Activated naive CD8-positive, alpha-beta T cell (primary cell): ENCODE measurements around the gene COMMD6.

Experiments used
- H3K27ac Mint-ChIP-seq: one replicate; pipeline ENCODE4 v1.8.0; 2021; ENCODE audit warnings: mixed read lengths
- H3K27me3 Mint-ChIP-seq: one replicate; pipeline ENCODE4 v1.8.0; 2021; ENCODE audit warnings: mixed read lengths
- H3K36me3 Mint-ChIP-seq: one replicate; pipeline ENCODE4 v1.8.0; 2021; ENCODE audit warnings: mixed read lengths
- H3K4me1 Mint-ChIP-seq: one replicate; pipeline ENCODE4 v1.8.0; 2021; ENCODE audit warnings: low read depth, mixed read lengths
- H3K4me3 Mint-ChIP-seq: one replicate; pipeline ENCODE4 v1.8.0; 2021; ENCODE audit warnings: mild to moderate bottlenecking, mixed read lengths
- H3K9me3 Mint-ChIP-seq: one replicate; pipeline ENCODE4 v1.8.0; 2021; ENCODE audit warnings: low read depth, mixed read lengths

Gene COMMD6

DNA sequence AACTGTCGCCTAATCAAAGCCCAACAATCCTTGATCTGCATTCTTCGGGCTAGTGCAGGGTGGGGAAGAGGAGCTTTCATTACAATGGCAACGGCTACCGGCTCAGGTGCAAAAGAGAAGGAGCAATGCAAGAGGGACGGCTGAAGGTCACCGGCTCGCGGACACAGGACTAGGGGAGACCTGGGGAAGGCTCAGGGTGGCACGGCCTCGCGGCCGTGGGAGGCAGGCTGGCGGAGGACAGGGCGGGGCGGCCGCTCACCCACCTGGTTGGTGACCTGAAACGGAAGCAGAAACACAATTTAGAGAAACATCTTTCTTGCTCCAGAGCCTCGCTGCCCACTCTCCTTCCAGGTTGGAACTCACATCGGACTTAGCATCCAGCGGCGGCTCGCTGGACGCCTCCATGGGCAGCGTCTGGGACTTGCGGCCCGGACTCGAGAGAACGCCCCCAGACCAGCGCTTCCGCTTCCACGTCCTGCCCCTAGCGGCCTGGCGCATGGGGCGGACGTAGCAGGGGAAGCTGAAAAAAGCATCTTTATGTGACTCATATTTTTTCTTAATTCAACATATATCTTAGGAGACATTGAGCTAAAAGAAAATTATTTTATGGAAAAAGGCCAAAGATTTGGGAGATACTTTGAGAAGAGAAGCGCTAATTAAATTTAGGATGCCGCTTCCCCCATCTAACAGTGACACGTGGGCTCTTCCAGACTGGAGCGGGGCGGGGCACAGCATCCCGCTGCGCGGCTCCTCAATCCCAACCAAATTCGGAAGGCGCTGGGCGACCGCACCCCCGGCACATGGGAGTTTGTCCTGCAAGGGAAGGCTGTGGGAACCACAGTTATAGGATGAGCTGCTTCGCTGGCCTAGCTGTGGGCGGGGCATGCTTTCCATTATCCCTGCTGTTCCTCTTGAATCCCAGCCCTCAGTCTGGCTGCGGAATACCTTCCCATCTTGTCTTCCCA is at the start of gene COMMD6:
TSS of gene COMMD6 (minus strand) at position 441 of the 965 bp plus-strand sequence. CDS start at position 405, 36 bp downstream.
- H3K4me3 Mint-ChIP-seq: peak within 1 kb of the TSS; percentile 99
- H3K36me3 Mint-ChIP-seq: no peaks in the 10 kb centered on the region
- peak within 1 kb of the TSS; percentile 95 for H3K27ac Mint-ChIP-seq
- H3K4me1 Mint-ChIP-seq: peaks cover 42% of the 10 kb centered on the region
- no peaks in the 10 kb centered on the region for H3K9me3 Mint-ChIP-seq
- H3K27me3 Mint-ChIP-seq: no peaks in the 10 kb centered on the region

DNA sequence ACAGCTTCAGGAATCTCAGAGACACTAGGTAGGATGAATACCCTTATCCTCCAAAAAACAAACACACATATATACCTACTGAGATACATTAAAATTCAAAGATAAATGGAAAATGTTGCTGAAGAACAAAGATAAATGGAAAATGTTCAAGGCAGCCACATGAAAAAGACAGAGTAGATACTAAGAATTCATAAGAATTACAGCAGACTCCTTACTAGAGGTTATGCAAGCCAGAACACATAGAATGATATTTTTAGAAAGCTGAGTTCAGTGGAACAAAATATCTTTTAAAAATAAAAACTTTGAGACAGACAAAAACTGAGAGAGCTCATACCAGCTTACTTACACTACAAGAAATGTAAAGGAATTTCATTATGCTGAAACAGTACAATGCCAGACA is 47.5 kb upstream of the COMMD6 start:
- Mint-ChIP-seq H3K27ac (no peak overlapping the region), H3K4me3 (no peak overlapping the region), H3K27me3 (no peaks in the 10 kb centered on the region), H3K36me3 (peaks cover 43% of the 10 kb centered on the region), H3K9me3 (peaks cover 5% of the 10 kb centered on the region), H3K4me1 (peaks cover 5% of the 10 kb centered on the region)

DNA sequence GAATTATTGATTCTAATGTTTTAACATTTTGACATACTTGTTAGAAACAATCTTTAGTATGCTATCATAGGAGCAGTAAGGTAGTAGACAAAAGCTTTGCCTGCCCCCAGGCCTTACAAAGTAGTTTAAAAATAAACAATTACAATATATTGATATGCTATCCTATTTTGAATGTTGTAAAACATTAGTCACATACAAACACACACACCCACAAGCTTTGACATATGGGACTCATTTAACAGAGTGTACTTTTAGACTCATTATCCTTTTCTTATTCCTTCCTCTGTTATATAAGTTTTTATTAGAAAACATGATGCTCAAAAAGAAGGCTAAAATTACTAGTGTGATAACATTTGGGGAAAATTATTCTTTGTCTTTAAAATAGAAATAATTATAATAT is 45.5 kb upstream of the COMMD6 start:
- no peak overlapping the region for H3K27ac Mint-ChIP-seq

DNA sequence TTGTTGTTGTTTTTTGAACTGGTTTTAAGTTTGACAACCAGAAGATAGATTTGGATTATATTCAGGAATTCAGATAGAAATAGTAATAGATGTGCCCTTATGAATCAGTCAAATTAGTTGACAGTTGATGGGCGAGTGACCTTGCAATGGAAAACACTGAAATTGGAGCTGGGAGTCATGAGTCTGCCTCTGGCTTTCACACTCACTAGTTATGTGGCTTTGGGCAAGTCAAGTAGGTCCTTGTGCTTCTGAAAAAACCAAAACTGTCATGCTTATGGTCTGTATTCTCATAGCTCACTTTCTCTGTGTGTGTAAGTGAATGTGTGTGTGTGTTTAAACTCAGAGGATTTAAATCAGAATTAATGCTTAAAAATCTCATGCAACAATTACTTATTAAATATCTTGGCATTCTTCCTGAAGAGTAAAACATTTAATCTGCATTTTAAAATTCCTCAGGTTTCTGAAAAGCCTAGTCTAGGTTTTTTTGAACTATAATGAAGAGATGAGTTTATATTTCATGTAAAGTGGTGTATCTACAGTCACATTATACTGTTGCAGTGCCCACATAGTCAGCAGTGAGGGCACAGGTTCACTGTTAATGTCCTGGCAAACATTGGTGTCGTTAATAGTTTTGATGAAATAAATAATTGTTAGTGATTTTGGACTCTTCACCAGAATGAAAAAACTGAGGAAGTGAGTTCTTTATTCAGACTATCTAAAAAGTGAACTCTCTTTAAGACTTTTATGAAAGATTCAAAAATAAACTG is 44.4 kb upstream of the COMMD6 start:
- Mint-ChIP-seq H3K27ac (no peak overlapping the region), H3K9me3 (peaks cover 5% of the 10 kb centered on the region), H3K27me3 (no peaks in the 10 kb centered on the region), H3K4me3 (no peak overlapping the region), H3K36me3 (peaks cover 40% of the 10 kb centered on the region), H3K4me1 (peaks cover 14% of the 10 kb centered on the region)

More for the DNA sequence above, 45.5 kb upstream of the COMMD6 start:
- H3K4me3 Mint-ChIP-seq: no peak overlapping the region
- H3K9me3 Mint-ChIP-seq: peaks cover 5% of the 10 kb centered on the region
- peaks cover 42% of the 10 kb centered on the region for H3K36me3 Mint-ChIP-seq
- H3K27me3 Mint-ChIP-seq: no peaks in the 10 kb centered on the region
- H3K4me1 Mint-ChIP-seq: peaks cover 8% of the 10 kb centered on the region

DNA sequence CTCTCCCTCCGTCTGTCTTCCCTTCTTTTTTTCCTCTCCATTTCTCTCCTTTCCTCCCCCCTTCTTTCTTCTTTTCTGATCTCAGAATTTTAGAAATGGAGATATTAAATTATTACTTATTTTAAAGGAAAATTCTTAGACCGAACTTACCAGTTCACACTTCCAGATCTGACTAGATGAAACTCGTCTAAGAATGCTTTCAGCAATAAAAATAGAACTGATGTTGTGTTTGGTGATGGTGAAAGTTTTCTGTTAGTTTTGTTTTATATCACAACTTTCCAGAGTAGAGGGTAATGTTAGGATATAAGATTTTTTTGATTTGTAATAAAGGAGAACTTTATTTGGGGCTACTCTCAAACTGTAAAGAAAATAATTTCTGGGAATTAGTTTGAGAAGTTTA is 41.9 kb upstream of the COMMD6 start:
- no peak overlapping the region for H3K4me3 Mint-ChIP-seq
- peaks cover 2% of the 10 kb centered on the region for H3K9me3 Mint-ChIP-seq
- no peak overlapping the region for H3K27ac Mint-ChIP-seq
- H3K4me1 Mint-ChIP-seq: peaks cover 11% of the 10 kb centered on the region
- no peaks in the 10 kb centered on the region for H3K27me3 Mint-ChIP-seq
- peaks cover 36% of the 10 kb centered on the region for H3K36me3 Mint-ChIP-seq

DNA sequence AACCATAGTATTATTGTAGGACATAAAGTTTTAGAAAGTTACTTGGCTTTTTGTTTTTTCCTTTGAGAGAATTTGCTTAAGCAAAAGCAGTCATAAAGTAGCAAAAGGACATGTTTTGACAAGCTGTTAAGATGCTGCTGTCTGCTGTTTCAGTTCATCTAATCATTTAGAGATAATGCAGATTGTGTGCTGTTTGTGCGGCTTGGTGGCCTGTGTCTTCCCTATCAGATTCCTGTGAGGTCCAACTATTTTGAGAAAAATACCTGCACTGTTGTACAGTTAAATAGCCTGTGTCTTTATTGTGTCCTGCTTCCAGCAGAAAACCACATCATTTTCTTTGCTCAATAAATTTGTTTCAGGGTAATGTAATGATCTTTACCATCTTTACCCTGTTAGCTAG is 31.9 kb upstream of the COMMD6 start:
- H3K27me3 Mint-ChIP-seq: no peaks in the 10 kb centered on the region
- no peak overlapping the region for H3K4me3 Mint-ChIP-seq
- peaks cover 40% of the 10 kb centered on the region for H3K36me3 Mint-ChIP-seq
- no peaks in the 10 kb centered on the region for H3K9me3 Mint-ChIP-seq
- H3K4me1 Mint-ChIP-seq: peaks cover 1% of the 10 kb centered on the region
- no peak overlapping the region for H3K27ac Mint-ChIP-seq

DNA sequence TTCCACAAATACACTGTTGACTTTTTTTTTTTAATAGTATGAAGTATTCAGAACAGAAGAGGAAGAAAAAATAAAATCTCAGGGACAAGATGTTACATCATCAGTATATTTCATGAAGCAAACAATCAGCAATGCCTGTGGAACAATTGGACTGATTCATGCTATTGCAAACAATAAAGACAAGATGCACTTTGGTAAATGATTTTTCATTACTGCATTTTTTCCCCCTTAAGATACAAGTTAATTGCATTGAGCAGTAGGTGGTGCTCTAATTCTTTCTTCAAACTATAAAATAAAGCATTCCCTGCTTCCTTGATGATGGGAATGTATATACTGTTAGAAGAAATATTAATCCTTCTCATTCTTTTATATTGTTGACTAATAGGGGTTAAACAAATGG is 29.0 kb upstream of the COMMD6 start:
- Mint-ChIP-seq H3K36me3 (peaks cover 27% of the 10 kb centered on the region), H3K27me3 (no peaks in the 10 kb centered on the region), H3K27ac (no peak overlapping the region), H3K4me1 (peaks cover 1% of the 10 kb centered on the region), H3K9me3 (no peaks in the 10 kb centered on the region), H3K4me3 (no peak overlapping the region)

DNA sequence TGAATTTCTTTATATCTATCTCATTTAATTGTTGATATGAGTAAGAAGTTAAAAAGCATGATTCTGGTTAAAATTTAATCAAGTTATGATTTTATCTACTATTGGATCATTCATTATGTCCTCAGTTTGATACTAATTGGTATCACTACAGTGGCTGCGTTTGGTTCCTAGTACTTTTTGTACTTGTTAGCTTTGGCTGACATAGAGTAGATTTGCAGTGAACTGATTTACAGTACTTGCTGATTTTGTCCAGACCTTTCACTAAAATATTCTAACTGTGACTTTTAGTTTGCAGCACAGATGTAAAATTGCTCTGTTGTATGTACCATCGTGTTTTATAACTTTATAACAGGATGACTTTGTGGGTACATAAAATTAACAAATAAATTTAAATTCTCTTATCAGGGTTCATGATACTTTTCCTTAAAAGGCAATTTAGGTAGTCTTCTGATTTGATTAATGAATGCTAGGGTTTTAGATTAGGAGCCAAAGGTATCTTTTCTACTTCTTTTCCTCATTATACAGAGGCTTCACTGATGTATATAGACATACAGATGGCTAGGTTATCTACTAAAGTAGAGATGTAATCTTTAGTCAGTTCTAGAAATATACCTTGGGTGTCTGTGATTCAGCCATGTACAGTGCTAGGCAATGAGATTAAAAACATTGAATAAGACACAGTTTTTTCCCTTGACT is 20.7 kb upstream of the COMMD6 start:
- H3K9me3 Mint-ChIP-seq: no peaks in the 10 kb centered on the region
- peaks cover 22% of the 10 kb centered on the region for H3K36me3 Mint-ChIP-seq
- peak overlapping the region; percentile 57 for H3K4me3 Mint-ChIP-seq

DNA sequence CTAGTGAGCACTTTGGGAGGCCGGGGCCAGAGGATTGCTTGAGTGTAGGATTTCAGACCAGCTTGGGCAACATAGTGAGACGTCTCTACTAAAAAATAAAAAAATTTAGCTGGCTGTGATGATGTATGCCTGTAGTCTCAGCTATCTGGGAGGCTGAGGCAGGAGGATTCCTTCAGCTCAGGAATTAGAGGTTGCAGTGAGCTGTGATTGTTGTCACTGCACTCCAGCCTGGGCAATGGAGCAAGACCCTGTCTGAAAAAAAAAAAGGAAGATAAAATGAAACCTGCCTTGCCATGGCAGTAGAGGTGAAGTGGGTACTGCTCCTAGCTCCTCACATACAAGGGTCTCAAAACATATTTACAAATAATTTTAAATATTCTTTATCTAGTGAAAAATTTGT is 19.3 kb upstream of the COMMD6 start:
- Mint-ChIP-seq H3K27me3 (no peaks in the 10 kb centered on the region), H3K4me1 (peaks cover 62% of the 10 kb centered on the region), H3K9me3 (no peaks in the 10 kb centered on the region), H3K27ac (peak overlapping the region; percentile 23), H3K36me3 (peaks cover 22% of the 10 kb centered on the region), H3K4me3 (no peak overlapping the region)

More for the DNA sequence above, 20.7 kb upstream of the COMMD6 start:
- Mint-ChIP-seq H3K4me1 (peaks cover 52% of the 10 kb centered on the region), H3K27ac (peak overlapping the region; percentile 84), H3K27me3 (no peaks in the 10 kb centered on the region)

DNA sequence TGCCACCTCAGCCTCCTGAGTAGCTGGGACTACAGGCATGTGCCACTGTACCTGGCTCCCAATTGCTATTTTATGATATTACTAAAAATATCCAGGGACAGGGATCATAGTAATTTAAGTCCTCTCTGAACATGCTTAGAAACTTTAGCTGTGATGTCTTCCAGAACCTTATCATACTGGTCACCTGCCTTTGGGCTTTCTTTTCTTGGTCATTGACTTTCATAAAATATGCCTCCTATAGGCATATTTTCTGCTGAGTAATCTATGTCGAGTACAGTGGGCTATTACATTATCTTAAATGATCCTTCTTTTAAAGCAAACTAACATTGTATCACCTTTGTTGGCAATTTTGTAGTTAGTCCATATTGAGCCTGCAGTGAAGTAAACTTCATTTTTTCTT is 18.2 kb upstream of the COMMD6 start:
- no peak overlapping the region for H3K4me3 Mint-ChIP-seq
- peaks cover 71% of the 10 kb centered on the region for H3K4me1 Mint-ChIP-seq
- no peaks in the 10 kb centered on the region for H3K9me3 Mint-ChIP-seq
- H3K27ac Mint-ChIP-seq: peak overlapping the region; percentile 37
- H3K27me3 Mint-ChIP-seq: no peaks in the 10 kb centered on the region
- H3K36me3 Mint-ChIP-seq: peaks cover 22% of the 10 kb centered on the region

DNA sequence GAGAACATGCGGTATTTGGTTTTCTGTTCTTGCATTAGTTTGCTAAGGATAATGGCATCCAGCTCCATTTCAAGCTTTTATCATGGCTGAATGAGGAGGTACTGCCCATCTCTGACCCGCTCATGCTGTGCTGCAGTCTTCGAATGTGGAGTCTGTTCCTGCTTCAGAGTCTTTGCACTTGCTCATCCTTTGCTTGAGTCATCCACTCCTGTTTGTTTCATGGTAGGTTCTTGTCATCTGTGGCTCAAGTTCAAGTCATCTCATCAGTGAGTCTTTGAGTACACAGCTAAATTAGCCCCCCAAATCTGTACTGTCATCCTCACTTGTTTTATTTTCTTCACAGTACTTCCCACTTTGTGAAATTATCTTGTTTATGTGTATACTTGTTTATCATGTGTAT is 17.3 kb upstream of the COMMD6 start:
- Mint-ChIP-seq H3K36me3 (peaks cover 18% of the 10 kb centered on the region), H3K4me1 (peaks cover 76% of the 10 kb centered on the region)

DNA sequence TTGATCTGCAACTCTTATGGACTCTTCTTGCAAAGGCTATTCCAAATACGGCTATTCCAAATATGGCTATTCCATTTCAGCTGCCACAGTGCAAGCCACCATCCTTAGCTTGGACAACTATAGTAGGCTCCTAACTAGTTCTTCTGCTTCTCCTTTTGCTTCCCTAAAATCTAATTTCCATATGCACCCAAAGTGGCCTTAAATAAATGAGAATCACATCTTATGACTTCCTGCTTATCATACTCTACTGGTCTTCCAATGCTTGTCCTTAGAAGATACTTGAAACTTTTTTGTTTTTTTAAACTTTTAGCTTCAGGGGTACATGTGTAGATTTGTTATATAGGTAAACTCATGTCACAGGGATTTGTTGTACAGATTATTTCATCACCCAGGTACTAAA is 16.8 kb upstream of the COMMD6 start:
- Mint-ChIP-seq H3K4me1 (peaks cover 72% of the 10 kb centered on the region), H3K9me3 (no peaks in the 10 kb centered on the region), H3K27me3 (no peaks in the 10 kb centered on the region), H3K36me3 (peaks cover 18% of the 10 kb centered on the region), H3K27ac (no peak overlapping the region), H3K4me3 (no peak overlapping the region)

More for the DNA sequence above, 17.3 kb upstream of the COMMD6 start:
- H3K4me3 Mint-ChIP-seq: no peak overlapping the region
- no peak overlapping the region for H3K27ac Mint-ChIP-seq
- H3K27me3 Mint-ChIP-seq: no peaks in the 10 kb centered on the region
- no peaks in the 10 kb centered on the region for H3K9me3 Mint-ChIP-seq

DNA sequence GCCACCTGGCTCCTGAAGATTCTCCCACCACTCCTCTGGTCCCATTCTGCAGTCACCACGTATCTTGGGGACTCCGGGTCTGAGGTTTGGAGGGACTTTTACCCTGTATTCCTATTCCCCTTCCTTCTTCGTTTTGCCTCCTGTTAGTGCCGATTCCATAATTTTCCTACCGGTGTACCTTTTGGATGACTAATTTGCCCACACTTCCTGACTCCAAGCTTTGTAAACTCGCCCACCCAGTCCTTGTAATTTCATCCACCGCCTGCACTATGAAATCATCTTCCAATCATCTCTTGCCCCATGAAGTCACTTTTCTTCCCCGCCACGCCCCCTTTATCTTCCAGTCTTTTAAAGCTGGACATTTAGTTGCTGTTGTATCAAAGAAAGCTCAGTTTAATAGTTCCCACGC is 12.5 kb upstream of the COMMD6 start:
- Mint-ChIP-seq H3K4me1 (peaks cover 52% of the 10 kb centered on the region), H3K36me3 (peaks cover 15% of the 10 kb centered on the region), H3K27ac (peak overlapping the region; percentile 97), H3K4me3 (peak overlapping the region; percentile 100), H3K9me3 (no peaks in the 10 kb centered on the region), H3K27me3 (no peaks in the 10 kb centered on the region)

DNA sequence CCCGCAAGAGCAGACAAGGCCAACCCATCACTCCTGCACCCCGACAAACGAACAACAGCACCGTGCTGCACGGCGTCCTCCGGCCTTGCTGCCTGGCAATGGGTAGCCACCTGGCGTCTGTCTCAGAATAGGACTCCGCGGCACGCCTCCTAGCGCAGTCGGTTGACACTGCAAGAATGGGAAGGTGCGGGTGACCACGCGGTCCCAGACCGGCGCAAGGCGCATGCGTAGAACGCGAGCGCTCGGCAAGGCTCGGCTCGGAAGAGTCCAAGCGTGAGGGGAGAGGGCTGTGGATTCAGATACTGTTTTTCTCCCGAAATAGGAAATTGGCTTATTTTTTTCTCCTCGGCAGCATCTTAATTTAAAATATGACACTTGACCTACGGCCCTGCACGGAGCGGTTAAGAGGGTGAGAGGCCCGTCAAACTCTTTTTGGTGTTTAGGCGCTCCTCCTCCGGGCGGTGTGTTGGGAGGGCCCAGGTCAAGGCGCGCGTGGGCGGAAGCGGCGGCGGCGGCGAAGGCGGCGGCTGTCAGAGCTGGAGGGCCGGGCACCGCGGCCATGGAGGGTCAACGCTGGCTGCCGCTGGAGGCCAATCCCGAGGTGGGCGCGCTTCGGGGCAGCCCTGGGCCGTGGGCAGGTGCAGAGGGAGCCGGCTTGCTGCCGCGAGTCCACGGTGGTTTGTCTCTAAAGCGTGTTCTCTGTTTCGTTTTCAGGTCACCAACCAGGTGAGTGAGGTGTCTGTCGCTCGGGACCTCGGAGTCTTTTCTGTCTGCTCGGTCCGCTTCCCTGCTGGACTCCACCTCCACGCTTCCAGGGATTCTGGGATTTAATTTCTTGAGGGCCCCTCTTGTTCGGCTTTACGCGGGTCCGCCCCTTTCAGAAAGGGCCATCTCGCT is 11.9 kb upstream of the COMMD6 start, which contains the start of gene UCHL3:
TSS of gene UCHL3 (plus strand) at position 530 of the 897 bp plus-strand sequence. CDS start at position 560, 30 bp downstream.
- Mint-ChIP-seq H3K9me3 (no peaks in the 10 kb centered on the region), H3K27me3 (no peaks in the 10 kb centered on the region), H3K27ac (peak within 1 kb of the TSS; percentile 99), H3K4me3 (peak within 1 kb of the TSS; percentile 100), H3K36me3 (peaks cover 8% of the 10 kb centered on the region), H3K4me1 (peaks cover 45% of the 10 kb centered on the region)
